Naive thymus-derived CD4-positive, alpha-beta T cell (primary cell): Measurements from ENCODE around the gene COL6A2. TPM values are rescaled to one million over a fixed set of nuclear protein-coding genes. Genes with fewer than 3 reads are reported as not detected.

Experiments
- ATAC-seq: fragments of 150-1000 bp; cut with Tn5 transposase; 2 replicates; pipeline ENCODE4 v1.10.0; 2021; ENCODE audit warnings: mild to moderate bottlenecking, moderate library complexity
- CTCF ChIA-PET: fragments of 350-600 bp; sonication (Branson Sonifier 250); formaldehyde crosslinking; loops from one replicate; lab custom pipeline; 2021; ENCODE audit warnings: antibody characterized with exemption; lab: Charles Lee
- POLR2A ChIA-PET: fragments of 350-600 bp; sonication (Branson Sonifier 250); formaldehyde crosslinking; loops from one replicate; lab custom pipeline; 2021; ENCODE audit warnings: antibody characterized with exemption, inconsistent platforms; lab: Charles Lee
- DNase-seq, 9 donors: peaks; one replicate each; pipeline versions ENCODE4 v3.0.0 to v3.0.0-alpha.2; 2020 to 2022; ENCODE audit warnings: mixed read lengths in 1 of 9
- H3K27ac ChIP-seq: one replicate; pipeline ENCODE4 v1.7.0; 2013; ENCODE audit warnings: mild to moderate bottlenecking, low read depth, low read length, moderate library complexity
- H3K27me3 ChIP-seq, 2 donors: one replicate each; pipeline ENCODE4 v1.7.0; 2013; ENCODE audit warnings: low read length in 2 of 2, mild to moderate bottlenecking in 2 of 2, moderate library complexity in 2 of 2; ENCODE audit not compliant: control insufficient read depth in 2 of 2, insufficient read depth in 2 of 2
- H3K36me3 ChIP-seq, 3 experiments: 1 replicate in 2 of 3; 2 replicates in 1 of 3; pipeline ENCODE4 v1.7.0; 2013; ENCODE audit warnings: low read length in 3 of 3, mild to moderate bottlenecking in 3 of 3, moderate library complexity in 1 of 3; ENCODE audit not compliant: insufficient read depth in 3 of 3, control insufficient read depth in 2 of 3
- H3K4me1 ChIP-seq, 2 donors: one replicate each; pipeline ENCODE4 v1.7.0; 2013; ENCODE audit warnings: low read length in 2 of 2, mild to moderate bottlenecking in 2 of 2, moderate library complexity in 1 of 2; ENCODE audit not compliant: control insufficient read depth in 2 of 2, insufficient read depth in 2 of 2
- H3K4me3 ChIP-seq: 2 replicates; pipeline ENCODE4 v1.7.0; 2013; ENCODE audit warnings: mild to moderate bottlenecking, low read length
- H3K9me3 ChIP-seq, 3 experiments: 1 replicate in 2 of 3; 2 replicates in 1 of 3; pipeline ENCODE4 v1.7.0; 2013; ENCODE audit warnings: low read length in 3 of 3; ENCODE audit not compliant: control insufficient read depth in 2 of 3
- H3K27ac Mint-ChIP-seq, 9 donors: one replicate each; pipeline ENCODE4 v1.8.0; 2020 to 2022; ENCODE audit warnings: mixed read lengths in 9 of 9, mild to moderate bottlenecking in 8 of 9, moderate library complexity in 5 of 9, inconsistent platforms in 2 of 9
- H3K27me3 Mint-ChIP-seq, 5 donors: one replicate each; pipeline ENCODE4 v1.8.0; 2021 to 2022; ENCODE audit warnings: mixed read lengths in 5 of 5, mild to moderate bottlenecking in 1 of 5
- H3K36me3 Mint-ChIP-seq, 5 donors: one replicate each; pipeline ENCODE4 v1.8.0; 2020 to 2022; ENCODE audit warnings: mixed read lengths in 5 of 5, mild to moderate bottlenecking in 3 of 5, inconsistent platforms in 1 of 5
- H3K4me1 Mint-ChIP-seq, 7 donors: one replicate each; pipeline ENCODE4 v1.8.0; 2020 to 2022; ENCODE audit warnings: mixed read lengths in 7 of 7, mild to moderate bottlenecking in 3 of 7, inconsistent platforms in 1 of 7
- H3K4me3 Mint-ChIP-seq, 10 donors: one replicate each; pipeline ENCODE4 v1.8.0; 2020 to 2022; ENCODE audit warnings: mild to moderate bottlenecking in 10 of 10, mixed read lengths in 10 of 10, moderate library complexity in 6 of 10, inconsistent platforms in 2 of 10
- H3K9me3 Mint-ChIP-seq, 11 donors: one replicate each; pipeline ENCODE4 v1.8.0; 2020 to 2022; ENCODE audit warnings: mixed read lengths in 11 of 11, mild to moderate bottlenecking in 4 of 11, inconsistent platforms in 1 of 11, moderate library complexity in 1 of 11
- intact Hi-C, 2 donors: fragments of 100-400 bp; cut with micrococcal nuclease; formaldehyde crosslinking; loops; one replicate each; pipeline ENCODE4 v1.15.1; 2023
- polyA plus RNA-seq, 2 donors: library from polyadenylated mRNA; unstranded; fragments of 300-500 nt; fragmentation: Illumina TruSeq; gene quantifications; one replicate each; pipeline ENCODE4 v1.2.3, GENCODE V29; 2021
- total RNA-seq, 6 experiments: library from RNA in 5 of 6; stranded (reverse) in 5 of 6; gene quantifications; 1 replicate in 5 of 6; 2 replicates in 1 of 6; pipeline ENCODE4 v1.2.3 and lab custom pipeline; 2021 to 2026

COL6A2 gene
- total and polyA plus RNA-seq, 7 experiments from 2014 or later: 1.7 to 47.7 (median 33.3) TPM

DNA sequence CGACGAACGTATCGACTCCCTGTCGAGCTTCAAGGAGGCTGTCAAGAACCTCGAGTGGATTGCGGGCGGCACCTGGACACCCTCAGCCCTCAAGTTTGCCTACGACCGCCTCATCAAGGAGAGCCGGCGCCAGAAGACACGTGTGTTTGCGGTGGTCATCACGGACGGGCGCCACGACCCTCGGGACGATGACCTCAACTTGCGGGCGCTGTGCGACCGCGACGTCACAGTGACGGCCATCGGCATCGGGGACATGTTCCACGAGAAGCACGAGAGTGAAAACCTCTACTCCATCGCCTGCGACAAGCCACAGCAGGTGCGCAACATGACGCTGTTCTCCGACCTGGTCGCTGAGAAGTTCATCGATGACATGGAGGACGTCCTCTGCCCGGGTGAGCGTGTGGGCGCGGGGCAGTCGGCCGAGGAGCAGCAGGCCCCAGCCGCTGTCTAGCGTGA, 28.0 kb downstream of the COL6A2 start:
- Histone ChIP-seq H3K27me3 (no peaks in the 10 kb centered on the region), H3K4me3 (no peak overlapping the region), H3K4me1 (no peaks in the 10 kb centered on the region), H3K36me3 (no peaks in the 10 kb centered on the region), H3K9me3 (no peaks in the 10 kb centered on the region), H3K27ac (no peak overlapping the region)
- DNase-seq (peak in 3 of 9 donors; percentile 3 to 12 (median 6)), ATAC-seq (no peak)
- Mint-ChIP-seq H3K36me3 (peaks cover 0 to 4% (median 0%) of the 10 kb centered on the region in 5 donors), H3K4me1 (peaks cover 0 to 4% (median 0%) of the 10 kb centered on the region in 7 donors), H3K9me3 (peaks cover 0 to 2% (median 0%) of the 10 kb centered on the region in 11 donors), H3K27ac (no peak overlapping the region), H3K4me3 (no peak overlapping the region), H3K27me3 (no peaks in the 10 kb centered on the region)
- intact Hi-C loops: no loop called here
- CTCF ChIA-PET: no interaction called here
- POLR2A ChIA-PET: no interaction called here

GRCh38 chr21:46126309-46127238, 28.7 kb downstream of the COL6A2 start:
- DNase-seq: peak in 2 of 9 donors; percentile 5 to 9
- no peaks in the 10 kb centered on the region for H3K9me3 ChIP-seq
- Mint-ChIP-seq H3K4me1 (peaks cover 0 to 4% (median 0%) of the 10 kb centered on the region in 7 donors), H3K36me3 (peaks cover 0 to 4% (median 0%) of the 10 kb centered on the region in 5 donors), H3K4me3 (no peak overlapping the region), H3K27me3 (no peaks in the 10 kb centered on the region), H3K9me3 (peaks cover 0 to 2% (median 0%) of the 10 kb centered on the region in 11 donors), H3K27ac (no peak overlapping the region)
- no peak overlapping the region for H3K4me3 ChIP-seq
- no peak overlapping the region for H3K27ac ChIP-seq
- no peaks in the 10 kb centered on the region for H3K36me3 ChIP-seq
- intact Hi-C loops: no loop called here
- H3K4me1 ChIP-seq: no peaks in the 10 kb centered on the region
- ATAC-seq: no peak
- CTCF ChIA-PET: no interaction called here
- POLR2A ChIA-PET: no interaction called here
- no peaks in the 10 kb centered on the region for H3K27me3 ChIP-seq

GRCh38 chr21:46127239-46128105, 29.6 kb downstream of the COL6A2 start:
- intact Hi-C loops: no loop called here
- no peaks in the 10 kb centered on the region for H3K4me1 ChIP-seq
- no peak overlapping the region for H3K4me3 ChIP-seq
- Mint-ChIP-seq H3K9me3 (peaks cover 0 to 2% (median 0%) of the 10 kb centered on the region in 11 donors), H3K27me3 (no peaks in the 10 kb centered on the region), H3K36me3 (peaks cover 0 to 4% (median 0%) of the 10 kb centered on the region in 5 donors), H3K4me3 (no peak overlapping the region), H3K27ac (no peak overlapping the region), H3K4me1 (peaks cover 0 to 4% (median 0%) of the 10 kb centered on the region in 7 donors)
- H3K27me3 ChIP-seq: no peaks in the 10 kb centered on the region
- H3K9me3 ChIP-seq: no peaks in the 10 kb centered on the region
- DNase-seq (peak in 1 of 9 donors; percentile 5), ATAC-seq (no peak)
- CTCF ChIA-PET: no interaction called here
- no peak overlapping the region for H3K27ac ChIP-seq
- H3K36me3 ChIP-seq: no peaks in the 10 kb centered on the region
- POLR2A ChIA-PET: no interaction called here

- peak in 1 of 9 donors; percentile 5 for DNase-seq
- Mint-ChIP-seq H3K36me3 (peaks cover 0 to 4% (median 0%) of the 10 kb centered on the region in 5 donors), H3K27ac (no peak overlapping the region), H3K9me3 (peaks cover 0 to 1% (median 0%) of the 10 kb centered on the region in 11 donors), H3K4me3 (no peak overlapping the region), H3K27me3 (no peaks in the 10 kb centered on the region), H3K4me1 (peaks cover 0 to 4% (median 0%) of the 10 kb centered on the region in 7 donors)
- Histone ChIP-seq H3K4me1 (no peaks in the 10 kb centered on the region), H3K36me3 (no peaks in the 10 kb centered on the region), H3K27ac (no peak overlapping the region), H3K9me3 (no peaks in the 10 kb centered on the region), H3K27me3 (no peaks in the 10 kb centered on the region), H3K4me3 (no peak overlapping the region)
- ChIA-PET POLR2A (no interaction called here), CTCF (interaction anchor here (1.7 kb wide), 1 partner anchor 14 kb away, joined by 6 read pairs; no protein-coding TSS in a partner anchor)
- ATAC-seq: no peak
- intact Hi-C loops: no loop called here
Observed at GRCh38 chr21:46128106-46128932, 30.4 kb downstream of the COL6A2 start.

- Mint-ChIP-seq H3K4me1 (peaks cover 0 to 2% (median 0%) of the 10 kb centered on the region in 7 donors), H3K27me3 (no peaks in the 10 kb centered on the region), H3K9me3 (no peaks in the 10 kb centered on the region), H3K4me3 (no peak overlapping the region), H3K27ac (no peak overlapping the region), H3K36me3 (no peaks in the 10 kb centered on the region)
- H3K9me3 ChIP-seq: no peaks in the 10 kb centered on the region
- POLR2A ChIA-PET: no interaction called here
- H3K36me3 ChIP-seq: no peaks in the 10 kb centered on the region
- no peak for DNase-seq
- no peaks in the 10 kb centered on the region for H3K27me3 ChIP-seq
- ATAC-seq: no peak
- no peaks in the 10 kb centered on the region for H3K4me1 ChIP-seq
- intact Hi-C loops: no loop called here
- CTCF ChIA-PET: interaction anchor here (1.7 kb wide), 1 partner anchor 14 kb away, joined by 6 read pairs; no protein-coding TSS in a partner anchor
- H3K4me3 ChIP-seq: no peak overlapping the region
- H3K27ac ChIP-seq: no peak overlapping the region
Observed at GRCh38 chr21:46128933-46129571, 31.1 kb downstream of the COL6A2 start.
